Measurements from ENCODE around the gene TRERF1.
A peak's percentile ranks its signal among the peaks of the same experiment; 100 is the strongest.

The TRERF1 gene

DNA sequence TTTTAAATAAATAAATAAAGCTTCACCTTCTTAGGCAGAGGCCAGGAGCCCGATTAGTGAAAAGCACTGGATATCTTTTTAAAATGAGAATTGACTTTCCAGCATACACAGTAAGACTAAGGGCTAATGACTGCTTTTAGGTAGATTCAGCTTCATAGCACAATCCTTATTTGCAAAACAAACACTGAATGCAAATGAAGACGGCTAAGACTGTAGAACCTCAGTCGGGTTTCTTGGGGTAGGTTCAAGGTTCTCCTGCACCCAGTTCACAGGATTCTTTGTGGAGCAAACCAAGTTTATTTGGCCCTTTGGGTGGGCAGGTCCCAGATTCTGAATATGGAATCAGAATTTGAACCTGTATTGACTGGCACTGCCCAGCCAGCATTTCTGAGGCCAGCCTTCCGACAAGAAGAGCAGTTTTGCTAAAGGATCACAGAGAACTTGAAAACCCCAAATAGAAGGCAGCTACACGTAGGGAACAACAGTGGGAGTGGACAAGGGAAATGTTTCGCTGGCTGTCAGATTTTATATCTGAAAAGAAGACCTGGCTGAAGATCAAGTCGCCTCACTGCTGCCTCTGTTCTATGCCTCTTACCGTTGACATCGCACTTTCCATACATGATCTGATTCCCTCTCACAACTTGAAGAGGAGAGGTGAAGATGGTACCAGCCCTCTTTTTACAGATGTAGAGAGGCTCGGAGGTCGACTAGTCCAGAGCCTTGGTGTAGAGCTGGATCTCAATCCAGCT, 8.2 kb downstream of the TRERF1 start:
- no peak for TF ChIP-seq GATA1 (IDR thresholded peaks at IDR 0.05; ENCODE audit: low read depth, low read length)
- no peak for TF ChIP-seq POLR2A (IDR thresholded peaks at IDR 0.05; ENCODE audit: low read length)
- DNase-seq, result no peak

DNA sequence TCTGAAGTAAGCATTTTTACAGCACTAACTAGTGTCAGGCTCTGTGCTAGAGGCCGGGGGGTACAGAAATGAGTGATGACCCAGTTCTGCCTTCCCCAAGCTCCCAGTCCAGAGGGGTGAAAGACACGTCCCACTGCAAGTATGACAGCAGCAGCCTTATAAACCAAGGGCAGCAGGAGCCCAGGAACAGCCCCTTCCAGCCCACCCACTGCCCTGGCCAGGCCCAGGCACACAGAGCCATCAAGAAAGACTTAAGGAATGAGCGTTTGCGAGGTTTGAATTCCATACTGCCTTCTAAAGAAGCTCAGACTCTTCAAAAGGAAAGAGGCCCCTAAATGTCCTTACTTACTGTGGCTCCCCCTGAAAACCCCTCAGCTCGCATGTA, 10.0 kb downstream of the TRERF1 start:
- TF ChIP-seq GATA1 (IDR thresholded peaks at IDR 0.05; ENCODE audit: low read depth, low read length) (no peak), POLR2A (IDR thresholded peaks at IDR 0.05; ENCODE audit: low read length) (no peak)
- no peak for DNase-seq

DNA sequence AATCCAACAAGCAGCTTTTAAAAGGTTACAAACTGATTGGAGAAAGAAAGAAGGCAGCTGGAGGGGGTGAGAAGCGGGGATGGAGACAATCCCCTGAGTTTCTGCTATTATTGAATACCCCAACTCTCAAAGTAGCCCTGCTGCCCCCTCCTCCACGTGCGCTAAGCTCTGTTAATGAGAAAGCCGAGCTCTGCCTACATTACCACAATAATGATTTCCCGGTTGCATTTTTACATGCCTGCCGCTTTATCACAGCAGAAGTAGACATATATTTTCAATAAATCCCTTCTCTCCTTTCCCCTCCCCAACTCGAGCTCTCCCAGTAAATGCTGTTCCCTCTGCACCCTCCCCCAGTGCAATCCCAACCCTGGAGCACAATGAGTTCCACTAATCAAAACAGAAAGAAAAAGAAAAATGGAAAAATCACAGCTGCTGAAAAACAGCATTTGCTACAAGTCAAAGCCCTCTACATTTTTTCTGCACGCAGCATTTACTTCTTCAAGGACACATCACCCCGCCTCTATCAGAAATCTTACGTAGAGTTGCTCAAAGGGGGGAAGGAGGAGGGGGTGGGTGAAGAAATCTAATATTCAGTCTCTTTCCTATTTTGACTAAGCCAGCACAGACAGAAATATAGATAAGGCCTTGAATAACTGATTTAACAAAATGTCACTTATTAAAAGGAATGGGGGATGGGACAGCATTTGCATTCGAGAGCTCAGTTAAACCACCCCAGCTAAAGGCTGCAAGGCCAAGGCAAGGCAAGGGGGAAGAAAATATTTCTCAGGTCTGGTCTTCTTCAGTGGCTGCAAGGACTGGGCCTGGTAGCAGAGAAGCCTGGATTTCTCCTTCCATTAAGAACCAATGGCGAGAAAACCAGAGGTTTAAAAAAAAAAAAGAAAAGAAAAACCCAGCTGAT, 10.7 kb downstream of the TRERF1 start:
- TF ChIP-seq GATA1 (IDR thresholded peaks at IDR 0.05; ENCODE audit: low read depth, low read length) (no peak), POLR2A (IDR thresholded peaks at IDR 0.05; ENCODE audit: low read length) (no peak)
- no peak for DNase-seq

DNA sequence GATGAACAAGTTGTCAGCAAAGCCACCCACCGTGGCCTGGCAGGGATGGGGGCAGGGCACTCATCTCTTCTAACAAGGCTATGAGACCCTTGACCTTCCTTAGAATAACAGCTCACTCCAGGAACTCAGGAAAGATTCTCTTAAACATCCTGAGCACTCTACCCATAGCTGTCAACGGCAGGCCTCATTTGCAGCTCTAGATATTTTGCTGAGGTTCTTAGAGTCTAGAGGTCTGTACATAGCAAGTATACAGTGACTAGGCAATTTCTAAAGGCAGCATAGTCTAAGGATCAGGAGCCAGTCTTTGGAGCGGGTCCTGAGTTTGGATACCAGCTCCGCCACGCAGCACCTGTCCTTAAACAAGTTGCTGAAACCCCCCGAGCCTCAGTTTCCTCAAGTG, 11.7 kb downstream of the TRERF1 start:
- TF ChIP-seq GATA1 (IDR thresholded peaks at IDR 0.05; ENCODE audit: low read depth, low read length) (no peak), POLR2A (IDR thresholded peaks at IDR 0.05; ENCODE audit: low read length) (no peak)
- DNase-seq, result no peak

DNA sequence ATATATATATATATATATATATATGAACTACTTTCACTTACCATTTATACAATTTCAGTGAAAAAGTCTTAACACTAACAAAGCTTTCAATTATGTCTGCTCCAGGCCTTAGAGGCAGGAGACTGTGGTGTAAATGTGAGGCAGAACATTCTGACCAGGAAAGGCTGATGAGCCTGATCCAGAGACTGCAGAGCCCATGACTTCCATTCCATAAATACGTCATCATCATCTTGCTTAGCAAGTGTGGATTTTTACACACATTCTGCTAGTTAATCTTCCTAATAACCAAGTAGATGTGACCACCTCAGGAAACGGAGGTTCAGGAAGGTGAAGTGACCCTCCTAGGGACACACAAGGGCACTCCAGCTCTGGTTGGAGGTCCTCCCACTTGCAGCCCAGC, 14.9 kb downstream of the TRERF1 start:
- DNase-seq, result no peak
- TF ChIP-seq GATA1 (IDR thresholded peaks at IDR 0.05; ENCODE audit: low read depth, low read length) (no peak), POLR2A (IDR thresholded peaks at IDR 0.05; ENCODE audit: low read length) (no peak)

DNA sequence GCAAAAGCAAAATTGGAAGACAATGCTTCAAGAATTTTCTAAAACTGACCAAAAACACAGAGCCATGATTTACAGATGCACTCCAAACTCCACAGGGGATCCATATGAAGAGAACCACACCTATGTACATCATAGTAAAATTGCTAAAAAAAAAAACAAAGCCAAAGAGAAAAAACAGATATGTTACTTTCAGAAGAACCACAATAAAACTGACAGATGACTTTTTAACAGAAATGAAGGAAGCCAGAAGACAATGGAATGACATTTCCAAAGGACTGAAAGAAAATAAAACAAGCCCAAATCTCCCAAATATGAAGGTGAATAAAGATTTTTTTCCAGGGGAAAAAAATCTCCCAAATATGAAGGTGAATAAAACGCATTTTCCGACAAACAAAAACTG, 17.5 kb downstream of the TRERF1 start:
- no peak for DNase-seq
- no peak for TF ChIP-seq GATA1 (IDR thresholded peaks at IDR 0.05; ENCODE audit: low read depth, low read length)
- TF ChIP-seq POLR2A (IDR thresholded peaks at IDR 0.05; ENCODE audit: low read length), result no peak

DNA sequence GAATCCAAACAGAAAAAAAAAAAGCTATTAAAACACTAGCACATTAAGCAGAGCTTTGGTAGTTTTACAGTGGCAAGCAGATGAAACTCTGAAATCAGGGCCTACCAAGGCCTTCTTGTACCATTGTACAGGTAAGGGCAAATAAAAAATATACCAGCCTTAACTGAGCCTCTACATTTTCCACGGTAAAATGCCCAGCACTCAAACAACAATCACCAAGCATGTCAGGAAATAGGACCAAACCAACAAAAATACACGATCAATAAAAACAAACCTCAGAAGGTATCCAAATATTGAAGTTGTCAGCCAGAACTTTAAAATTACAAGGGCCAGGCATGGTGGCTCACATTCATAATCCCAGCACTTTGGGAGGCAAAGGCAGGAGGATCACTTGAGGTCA, 18.3 kb downstream of the TRERF1 start:
- TF ChIP-seq GATA1 (IDR thresholded peaks at IDR 0.05; ENCODE audit: low read depth, low read length) (no peak), POLR2A (IDR thresholded peaks at IDR 0.05; ENCODE audit: low read length) (no peak)
- no peak for DNase-seq

DNA sequence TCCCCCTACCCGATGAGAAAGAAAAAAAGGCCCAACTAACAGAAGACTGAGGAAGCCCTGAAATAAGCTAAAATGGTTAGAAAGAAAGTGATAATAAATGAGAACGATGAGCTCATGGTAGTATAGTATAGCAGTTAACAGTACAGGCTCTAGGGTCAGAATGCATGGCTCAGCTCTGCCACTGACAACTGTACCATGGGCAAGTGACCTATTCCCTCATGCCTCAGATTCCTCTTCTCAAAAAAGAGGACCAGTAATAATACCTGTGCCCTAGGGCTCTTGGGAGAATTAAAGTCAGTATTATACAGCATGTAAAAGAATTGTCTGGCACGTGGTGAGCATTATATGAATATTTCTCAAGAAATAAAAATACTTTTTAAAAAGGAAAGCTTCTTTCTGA, 19.8 kb downstream of the TRERF1 start:
- TF ChIP-seq GATA1 (IDR thresholded peaks at IDR 0.05; ENCODE audit: low read depth, low read length), result no peak
- no peak for TF ChIP-seq POLR2A (IDR thresholded peaks at IDR 0.05; ENCODE audit: low read length)
- DNase-seq, result no peak

DNA sequence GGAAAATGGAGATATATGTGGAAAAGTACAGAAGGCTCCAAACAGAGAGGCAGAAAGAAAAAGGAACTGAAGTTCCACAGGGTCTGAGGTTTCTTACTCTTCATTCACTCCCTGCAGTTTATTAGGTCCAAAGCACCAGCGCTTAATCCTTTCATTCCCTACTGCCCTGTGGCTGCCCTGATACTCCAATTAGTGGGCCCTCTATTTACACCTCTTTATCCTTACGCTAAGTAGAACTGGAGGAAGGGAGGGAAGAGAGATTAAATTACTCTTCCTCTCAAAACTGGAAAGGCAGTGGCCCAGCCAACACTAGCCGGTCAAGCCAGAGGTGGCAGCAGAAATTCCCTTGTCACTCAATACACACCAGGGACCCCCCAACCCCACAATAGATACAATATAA, 20.4 kb downstream of the TRERF1 start:
- DNase-seq, result no peak
- TF ChIP-seq POLR2A (IDR thresholded peaks at IDR 0.05; ENCODE audit: low read length) (no peak), GATA1 (IDR thresholded peaks at IDR 0.05; ENCODE audit: low read depth, low read length) (no peak)

DNA sequence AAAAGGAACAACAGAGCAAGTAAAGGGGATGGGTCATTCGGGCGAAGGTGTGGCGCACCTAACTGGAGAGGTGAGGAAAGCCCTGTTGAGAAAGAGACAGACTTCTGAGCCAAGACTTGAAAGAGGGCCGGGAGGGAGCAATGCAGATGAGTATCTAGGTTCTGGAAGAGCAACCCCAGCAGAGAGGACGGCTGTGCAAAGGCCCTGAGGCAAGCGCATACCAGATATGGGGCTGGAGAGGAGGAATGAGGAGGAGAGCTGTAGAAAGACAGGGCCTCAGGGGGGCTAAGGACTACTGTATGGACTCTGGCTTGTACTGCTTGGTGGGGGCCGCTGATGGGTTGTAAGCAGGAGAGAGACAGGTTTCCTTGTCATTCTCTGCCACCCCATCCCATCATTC, 21.9 kb downstream of the TRERF1 start:
- TF ChIP-seq POLR2A (IDR thresholded peaks at IDR 0.05; ENCODE audit: low read length), result no peak
- TF ChIP-seq GATA1 (IDR thresholded peaks at IDR 0.05; ENCODE audit: low read depth, low read length), result no peak
- no peak for DNase-seq

DNA sequence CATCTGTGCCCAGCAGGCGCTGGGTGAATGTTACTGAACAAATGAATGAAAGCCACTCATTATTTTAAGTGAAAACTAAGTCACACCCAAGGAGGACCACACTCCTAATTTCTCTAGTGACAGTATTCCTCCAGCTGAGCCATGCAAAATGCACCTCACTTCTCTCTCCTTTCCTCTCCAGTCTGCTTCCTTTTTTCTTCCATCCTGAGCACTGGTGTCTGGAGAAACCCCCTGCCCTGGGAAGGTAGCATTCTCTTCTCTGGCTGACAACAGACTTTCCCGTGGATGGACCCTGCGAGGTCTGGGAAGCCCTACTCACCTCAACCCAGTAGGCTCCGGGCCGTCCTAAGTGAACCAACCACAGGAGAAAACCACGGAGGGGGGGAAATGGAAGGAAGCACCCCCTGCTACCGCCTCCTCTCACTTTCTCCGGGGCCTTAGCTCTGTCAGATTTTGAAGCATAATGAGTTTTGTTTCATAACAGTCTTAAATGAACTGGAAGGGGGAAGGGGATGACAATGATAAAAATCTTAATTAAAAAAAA, 22.6 kb downstream of the TRERF1 start:
- TF ChIP-seq GATA1 (IDR thresholded peaks at IDR 0.05; ENCODE audit: low read depth, low read length) (no peak), POLR2A (IDR thresholded peaks at IDR 0.05; ENCODE audit: low read length) (no peak)
- no peak for DNase-seq

DNA sequence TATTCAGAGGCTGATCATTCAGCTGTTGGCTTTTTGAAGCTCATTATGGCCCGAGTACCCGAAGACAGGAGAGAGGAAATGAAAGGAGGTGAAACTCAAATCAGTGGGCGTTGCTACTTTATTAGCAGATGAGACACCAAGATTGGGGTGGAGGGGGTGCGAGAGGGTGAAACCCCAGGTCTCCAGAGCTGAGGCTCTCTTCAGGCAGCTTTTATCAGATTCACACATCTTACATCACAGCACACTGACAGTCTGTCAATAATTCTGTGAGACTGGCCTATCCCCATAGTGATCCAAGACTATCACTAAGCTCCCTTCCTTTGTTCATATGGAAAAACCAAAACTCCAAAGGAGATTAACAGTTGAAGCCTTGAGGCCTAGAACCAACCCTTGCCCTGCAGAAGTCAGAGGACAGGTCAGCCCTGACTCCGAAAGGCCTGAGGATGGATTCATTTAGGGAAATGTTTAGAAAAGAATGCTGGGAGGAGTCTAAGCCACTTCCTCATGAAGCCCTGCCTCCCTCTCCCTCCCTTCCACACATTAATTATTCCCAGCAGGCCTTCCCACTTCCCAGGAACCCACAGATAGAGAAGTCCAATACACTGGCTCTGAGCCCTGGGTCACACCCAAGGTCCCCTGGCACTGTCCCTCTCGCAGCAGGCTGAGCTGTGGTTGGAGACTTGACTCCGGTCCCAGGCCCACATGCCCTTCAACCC, 23.2 kb downstream of the TRERF1 start:
- DNase-seq, result peak; percentile 44 to 72
- TF ChIP-seq GATA1 (IDR thresholded peaks at IDR 0.05; ENCODE audit: low read depth, low read length) (no peak), POLR2A (IDR thresholded peaks at IDR 0.05; ENCODE audit: low read length) (no peak)

DNA sequence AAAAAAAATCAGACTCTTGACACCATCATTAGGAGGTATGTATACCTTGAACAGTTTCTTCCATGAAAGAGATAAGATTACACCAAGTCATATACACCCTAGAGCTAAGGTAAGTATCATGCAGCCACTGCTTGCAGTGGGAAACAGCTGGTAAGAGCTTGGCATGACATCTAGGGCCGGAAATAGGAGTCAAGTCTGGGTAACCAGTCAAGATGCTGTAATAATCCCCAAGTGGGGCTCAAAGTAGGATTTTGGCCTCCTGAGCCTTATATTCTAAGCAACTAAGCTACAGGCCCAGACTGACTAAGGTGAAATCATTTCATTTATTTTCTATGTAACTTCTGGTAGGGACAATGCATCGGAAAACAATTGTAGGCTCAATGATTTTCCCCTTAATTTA, 23.9 kb downstream of the TRERF1 start:
- TF ChIP-seq POLR2A (IDR thresholded peaks at IDR 0.05; ENCODE audit: low read length) (no peak), GATA1 (IDR thresholded peaks at IDR 0.05; ENCODE audit: low read depth, low read length) (no peak)
- DNase-seq, result no peak

DNA sequence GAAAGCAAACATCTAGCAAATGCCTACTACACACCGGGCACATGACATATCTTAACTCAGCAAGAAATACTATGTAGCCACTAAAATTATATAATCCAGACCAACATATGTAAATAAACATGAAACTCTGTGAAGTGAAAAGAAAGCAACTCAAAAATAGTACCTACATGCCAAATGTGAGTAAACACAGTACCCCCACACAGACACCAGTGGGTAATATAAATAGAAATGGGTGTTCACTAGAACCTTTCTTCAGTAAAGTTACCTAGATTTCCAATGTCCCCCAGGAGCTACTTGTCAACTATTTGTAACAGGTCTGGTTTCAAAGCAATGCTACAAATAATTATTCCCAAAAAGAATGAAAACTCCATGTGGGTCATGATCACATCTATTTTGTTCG, 25.5 kb downstream of the TRERF1 start:
- TF ChIP-seq POLR2A (IDR thresholded peaks at IDR 0.05; ENCODE audit: low read length), result no peak
- TF ChIP-seq GATA1 (IDR thresholded peaks at IDR 0.05; ENCODE audit: low read depth, low read length), result no peak
- DNase-seq, result no peak
